Measurements from ENCODE around the gene SERPING1. TPM values are rescaled to one million over a fixed set of nuclear protein-coding genes. Genes with fewer than 3 reads are reported as not detected.

Gene SERPING1
- total RNA-seq, 4 donors from 2014 or later = 89.4 to 236 (median 103) TPM

- TF ChIP-seq POLR2A (IDR thresholded peaks at IDR 0.05) = no peak
- TF ChIP-seq, protein P1, sequence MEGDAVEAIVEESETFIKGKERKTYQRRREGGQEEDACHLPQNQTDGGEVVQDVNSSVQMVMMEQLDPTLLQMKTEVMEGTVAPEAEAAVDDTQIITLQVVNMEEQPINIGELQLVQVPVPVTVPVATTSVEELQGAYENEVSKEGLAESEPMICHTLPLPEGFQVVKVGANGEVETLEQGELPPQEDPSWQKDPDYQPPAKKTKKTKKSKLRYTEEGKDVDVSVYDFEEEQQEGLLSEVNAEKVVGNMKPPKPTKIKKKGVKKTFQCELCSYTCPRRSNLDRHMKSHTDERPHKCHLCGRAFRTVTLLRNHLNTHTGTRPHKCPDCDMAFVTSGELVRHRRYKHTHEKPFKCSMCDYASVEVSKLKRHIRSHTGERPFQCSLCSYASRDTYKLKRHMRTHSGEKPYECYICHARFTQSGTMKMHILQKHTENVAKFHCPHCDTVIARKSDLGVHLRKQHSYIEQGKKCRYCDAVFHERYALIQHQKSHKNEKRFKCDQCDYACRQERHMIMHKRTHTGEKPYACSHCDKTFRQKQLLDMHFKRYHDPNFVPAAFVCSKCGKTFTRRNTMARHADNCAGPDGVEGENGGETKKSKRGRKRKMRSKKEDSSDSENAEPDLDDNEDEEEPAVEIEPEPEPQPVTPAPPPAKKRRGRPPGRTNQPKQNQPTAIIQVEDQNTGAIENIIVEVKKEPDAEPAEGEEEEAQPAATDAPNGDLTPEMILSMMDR (IDR thresholded peaks at IDR 0.05) = peak in 1 of 3 donors; percentile 10
- H3K4me3 ChIP-seq (ENCODE audit: low read depth, poor library complexity, severe bottlenecking) = no peak overlapping the region
- 11 to 13% methylated on average over 17 of the region's 17 CpGs for WGBS, 2 donors
- intact Hi-C loops (cut with DNase I; ENCODE audit: low total_unique reads) = loop anchor here (5.0 kb wide), 2 partner anchors 78 to 303 kb away; partner anchors contain the start of gene UBE2L6
- peak; percentile 79 to 97 for DNase-seq (ENCODE audit: low spot score in 2 of 2)
Measured at GRCh38 chr11:57644748-57645688, 47.5 kb downstream of the SERPING1 start.

DNA sequence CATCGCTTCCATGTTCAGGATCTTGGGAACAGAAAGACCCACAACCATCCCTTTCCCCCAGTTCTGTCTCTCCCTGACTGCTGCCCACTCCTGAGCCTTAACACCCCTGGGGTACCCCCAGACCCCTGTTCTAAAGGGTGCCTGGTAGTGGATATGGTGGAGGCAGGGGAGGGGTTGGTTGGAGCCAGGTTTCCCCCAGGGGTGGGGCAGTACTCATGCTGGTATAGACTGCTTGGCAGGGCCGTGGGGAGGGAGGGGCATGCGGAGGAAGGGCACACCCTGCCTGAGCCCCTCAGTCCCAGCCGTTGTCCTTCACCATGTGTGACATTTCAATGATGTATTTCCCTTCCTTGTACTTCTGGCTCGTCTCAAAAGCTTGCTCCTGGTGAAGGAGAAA, 48.2 kb downstream of the SERPING1 start:
- TF ChIP-seq, protein P1 (IDR thresholded peaks at IDR 0.05) = no peak
- TF ChIP-seq POLR2A (IDR thresholded peaks at IDR 0.05) = no peak
- 31 to 39% methylated on average over 5 of the region's 5 CpGs for WGBS, 2 donors
- intact Hi-C loops (cut with DNase I; ENCODE audit: low total_unique reads) = no loop called here
- no peak overlapping the region for H3K4me3 ChIP-seq (ENCODE audit: low read depth, poor library complexity, severe bottlenecking)
- DNase-seq (ENCODE audit: low spot score in 2 of 2) = no peak

DNA sequence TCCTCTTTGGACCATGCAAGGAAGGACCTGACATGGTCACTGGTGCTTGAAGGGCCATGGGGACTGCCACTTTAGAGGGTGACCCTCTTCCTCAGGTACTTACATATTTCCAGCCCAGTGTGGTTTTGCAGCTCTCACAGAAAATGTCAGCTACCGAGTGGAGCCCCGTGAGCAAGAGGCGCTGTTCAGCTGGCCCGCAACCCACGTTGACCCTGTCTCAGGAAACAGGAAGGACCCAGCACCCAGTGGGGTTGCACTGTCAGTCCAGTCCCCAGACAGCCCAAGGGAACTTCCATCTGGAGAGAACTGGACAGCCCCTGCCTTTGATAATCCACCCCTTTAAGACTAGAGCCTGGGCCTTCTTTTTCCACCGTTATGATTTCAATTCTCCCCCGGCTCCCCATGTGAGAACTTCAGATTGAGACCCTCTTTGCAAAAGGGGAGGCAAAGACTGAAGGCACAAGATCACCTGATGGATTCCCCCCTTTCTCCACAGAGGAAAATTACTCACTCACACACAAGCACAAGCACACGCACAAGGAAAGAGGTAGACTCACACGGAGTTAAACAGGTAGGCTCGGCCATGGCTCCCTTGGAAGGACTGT, 48.8 kb downstream of the SERPING1 start:
- 54 to 55% methylated on average over 10 of the region's 10 CpGs for WGBS, 2 donors
- intact Hi-C loops (cut with DNase I; ENCODE audit: low total_unique reads) = no loop called here
- DNase-seq (ENCODE audit: low spot score in 2 of 2) = no peak

GRCh38 chr11:57646799-57647303, 49.4 kb downstream of the SERPING1 start:
- DNase-seq (ENCODE audit: low spot score in 2 of 2) = no peak
- intact Hi-C loops (cut with DNase I; ENCODE audit: low total_unique reads) = no loop called here
- no peak overlapping the region for H3K4me3 ChIP-seq (ENCODE audit: low read depth, poor library complexity, severe bottlenecking)
- TF ChIP-seq POLR2A (IDR thresholded peaks at IDR 0.05) = no peak
- TF ChIP-seq, protein P1 (IDR thresholded peaks at IDR 0.05) = no peak
- WGBS, 2 donors = 15 to 16% methylated on average over 20 to 23 of the region's 23 CpGs

More for the DNA sequence above, 48.8 kb downstream of the SERPING1 start:
- TF ChIP-seq POLR2A (IDR thresholded peaks at IDR 0.05) = no peak
- TF ChIP-seq, protein P1 (IDR thresholded peaks at IDR 0.05) = no peak
- no peak overlapping the region for H3K4me3 ChIP-seq (ENCODE audit: low read depth, poor library complexity, severe bottlenecking)

DNA sequence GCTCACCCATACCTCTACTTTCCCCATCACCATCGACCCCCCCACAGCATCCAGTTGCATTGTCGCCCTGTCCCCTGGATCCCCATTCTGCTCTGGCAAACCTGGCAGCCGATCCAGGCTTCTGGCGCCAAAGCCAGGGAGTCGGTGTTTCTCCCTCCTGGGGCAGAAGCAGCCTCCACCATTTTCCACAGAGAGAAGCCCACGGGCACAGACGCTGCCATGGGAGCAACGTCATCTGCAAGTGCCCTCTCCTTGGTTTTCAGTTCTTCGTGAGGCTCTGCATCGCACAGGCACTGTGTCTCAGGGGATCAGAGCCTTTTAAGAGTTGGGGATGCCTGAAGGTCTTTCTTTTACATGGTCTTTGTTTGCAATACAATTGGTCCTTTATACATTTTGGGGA, 49.9 kb downstream of the SERPING1 start:
- WGBS, 2 donors = 13 to 14% methylated on average over 8 to 10 of the region's 10 CpGs
- intact Hi-C loops (cut with DNase I; ENCODE audit: low total_unique reads) = no loop called here
- no peak for TF ChIP-seq POLR2A (IDR thresholded peaks at IDR 0.05)
- TF ChIP-seq, protein P1 (IDR thresholded peaks at IDR 0.05) = no peak
- DNase-seq (ENCODE audit: low spot score in 2 of 2) = no peak
- H3K4me3 ChIP-seq (ENCODE audit: low read depth, poor library complexity, severe bottlenecking) = no peak overlapping the region
